HG03575 (cell line): Measurements from ENCODE around the gene ENTR1.

ENCODE experiments used
- ATAC-seq: cut with Tn5 transposase; IDR thresholded peaks from one replicate; pipeline ENCODE4 v1.9.1; 2021; ENCODE audit not compliant: unreplicated experiment, insufficient number of reproducible peaks, low FRiP score; ENCODE audit errors: extremely low read depth

Gene ENTR1

DNA sequence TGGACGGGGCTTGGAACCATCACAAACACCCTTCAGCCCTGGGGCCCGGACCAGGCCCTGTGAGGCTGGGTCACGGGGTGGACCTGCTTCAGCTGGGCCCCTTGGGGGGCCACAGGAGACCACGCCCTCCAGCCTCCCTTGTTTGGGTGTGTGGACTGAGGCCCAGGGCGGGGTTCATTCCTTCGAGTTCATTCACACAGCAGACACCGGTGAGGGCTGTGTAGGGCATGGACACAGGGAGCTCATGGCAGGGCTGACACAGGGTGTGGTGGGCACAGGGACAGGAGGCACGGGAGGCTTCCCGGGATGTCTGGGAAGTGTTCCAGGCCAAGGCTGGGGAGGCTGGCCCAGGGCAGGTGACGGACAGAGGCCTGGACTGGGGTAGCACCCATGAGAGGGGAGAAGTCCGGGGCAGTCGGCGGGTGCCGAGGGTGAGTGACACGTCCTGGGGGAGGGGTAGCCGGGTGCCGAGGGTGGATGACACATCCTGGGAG is 55.8 kb downstream of the ENTR1 start:
- no peak for ATAC-seq

DNA sequence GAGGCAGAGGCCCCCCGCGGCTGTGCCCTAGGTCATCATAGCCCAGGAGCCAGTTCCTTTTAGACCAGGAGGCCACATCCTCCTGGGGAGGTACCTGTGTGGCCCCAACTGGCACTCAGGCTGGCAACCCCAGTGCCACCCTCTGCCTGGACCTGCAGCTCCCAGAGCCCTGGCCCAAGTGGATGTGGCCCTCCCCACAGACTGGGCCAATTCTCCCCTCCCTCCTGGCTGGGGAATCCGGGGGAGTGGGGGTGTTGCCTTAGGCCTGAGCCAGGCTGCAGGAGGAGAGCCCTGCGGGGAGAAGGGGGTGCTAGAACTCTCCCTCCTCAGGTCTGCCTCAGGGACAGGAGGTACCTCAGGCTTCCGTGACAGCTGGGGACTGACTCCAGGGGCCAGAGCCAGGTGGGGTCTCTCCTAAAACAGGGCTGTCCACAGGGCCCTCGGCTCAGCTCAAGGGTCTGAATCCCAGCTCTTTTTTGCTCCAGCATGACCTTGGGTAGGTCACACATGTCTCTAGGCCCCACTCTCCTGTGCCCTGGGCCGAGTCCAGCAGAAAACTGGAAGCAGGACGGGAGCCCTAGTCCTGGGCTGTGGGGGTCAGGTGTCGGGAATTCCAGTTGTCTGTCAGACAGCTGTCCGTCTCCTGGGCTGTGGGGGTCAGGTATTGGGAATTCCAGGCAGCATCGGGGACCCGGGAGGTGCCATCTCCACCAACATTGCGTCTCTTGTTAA is 56.5 kb downstream of the ENTR1 start:
- ATAC-seq, result no peak

DNA sequence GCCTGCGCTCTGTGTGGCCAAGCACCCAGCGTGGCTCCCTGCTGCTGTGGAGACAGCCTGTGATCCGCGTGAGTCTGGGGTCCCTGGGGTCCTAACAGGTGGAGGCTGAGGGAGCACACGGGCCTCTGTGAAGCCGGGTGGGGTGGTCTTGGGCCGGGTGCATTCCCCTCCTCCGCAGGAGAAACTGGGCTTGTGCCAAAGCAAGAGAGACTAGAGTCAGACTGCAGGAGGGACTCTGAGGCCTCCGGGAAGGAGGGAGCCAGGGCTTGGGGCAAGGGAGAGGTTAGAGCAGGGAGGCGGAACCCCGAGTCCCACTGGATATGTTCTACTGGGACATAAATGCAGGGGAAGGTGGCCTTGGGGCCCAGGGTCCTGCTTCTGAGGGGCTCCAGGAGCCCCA is 57.3 kb downstream of the ENTR1 start:
- ATAC-seq, result no peak

DNA sequence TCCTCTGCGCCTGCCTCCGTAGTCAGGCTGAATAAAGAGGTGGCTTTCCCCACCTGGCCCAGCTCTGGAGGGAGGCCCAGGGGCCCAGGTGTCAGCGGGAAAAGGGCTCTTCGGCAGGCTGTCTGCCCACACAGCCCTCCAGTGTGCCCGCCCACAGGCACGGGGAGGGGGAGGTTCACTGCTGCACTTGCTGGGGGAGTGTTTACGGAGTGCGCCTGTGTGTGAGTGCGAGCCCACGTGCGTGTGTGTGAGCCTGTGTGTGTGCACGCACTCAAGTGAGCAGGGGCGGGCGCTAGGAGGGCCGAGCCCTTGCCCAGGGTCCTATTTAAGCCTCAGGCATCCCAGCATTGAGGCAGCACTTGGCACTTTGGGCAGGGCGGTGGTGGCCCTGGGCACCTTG is 57.7 kb downstream of the ENTR1 start:
- no peak for ATAC-seq
